SK-N-SH treated with all-trans-retinoic acid at 6 μM for 48 hours (cell line): Measurements from ENCODE around the gene GABRR3.

Experiments
- ATAC-seq: fragments of 200-7000 bp; cut with Tn5 transposase; 3 replicates; pipeline ENCODE4 v1.9.1; 2020; ENCODE audit warnings: mild to moderate bottlenecking, moderate library complexity
- ARNTL ChIP-seq: fragments of 450-650 bp; formaldehyde crosslinking; IDR thresholded peaks from 2 replicates; pipeline ENCODE4 v1.5.0; 2020; ENCODE audit warnings: low read depth, mild to moderate bottlenecking, moderate library complexity, borderline replicate concordance
- BACH2 ChIP-seq: fragments of 250-450 bp; sonication (Bioruptor Pico); IDR thresholded peaks from 2 replicates; pipeline ENCODE4 v1.9.0; 2021; ENCODE audit warnings: mild to moderate bottlenecking, borderline replicate concordance
- CSDC2 ChIP-seq: fragments of 250-450 bp; sonication (Bioruptor Pico); IDR thresholded peaks from 2 replicates; pipeline ENCODE4 v1.5.0; 2020; ENCODE audit warnings: mild to moderate bottlenecking, moderate library complexity
- ESRRG ChIP-seq: fragments of 250-450 bp; sonication (Bioruptor Pico); IDR thresholded peaks from 2 replicates; pipeline ENCODE4 v1.6.1; 2021; ENCODE audit warnings: mild to moderate bottlenecking
- GLIS3 ChIP-seq: fragments of 250-450 bp; sonication (Bioruptor Pico); IDR thresholded peaks from 2 replicates; pipeline ENCODE4 v1.5.0; 2020; ENCODE audit warnings: mild to moderate bottlenecking, moderate library complexity
- ISL1 ChIP-seq: fragments of 250-450 bp; sonication (Bioruptor Pico); IDR thresholded peaks from 2 replicates; pipeline ENCODE4 v2.1.2; 2022; ENCODE audit warnings: mild to moderate bottlenecking, moderate library complexity
- OSR1 ChIP-seq: fragments of 250-450 bp; sonication (Bioruptor Pico); IDR thresholded peaks from 2 replicates; pipeline ENCODE4 v1.8.0; 2022; ENCODE audit warnings: moderate library complexity, mild to moderate bottlenecking, inconsistent platforms
- PPARA ChIP-seq: fragments of 250-450 bp; sonication (Bioruptor Pico); IDR thresholded peaks from 2 replicates; pipeline ENCODE4 v1.5.0; 2020; ENCODE audit warnings: mild to moderate bottlenecking, borderline replicate concordance
- RARB ChIP-seq: fragments of 250-450 bp; sonication (Bioruptor Pico); IDR thresholded peaks from 2 replicates; pipeline ENCODE4 v1.8.0; 2021; ENCODE audit warnings: mild to moderate bottlenecking, moderate library complexity
- SNAI2 ChIP-seq: fragments of 250-450 bp; sonication (Bioruptor Pico); IDR thresholded peaks from 2 replicates; pipeline ENCODE4 v1.5.0; 2020; ENCODE audit warnings: mild to moderate bottlenecking, moderate library complexity
- TCF4 ChIP-seq: fragments of 250-450 bp; sonication (Bioruptor Pico); IDR thresholded peaks from 2 replicates; pipeline ENCODE4 v1.8.0; 2021; ENCODE audit warnings: mild to moderate bottlenecking, moderate library complexity, borderline replicate concordance
- TOX ChIP-seq: fragments of 250-450 bp; sonication (Bioruptor Pico); IDR thresholded peaks from 2 replicates; pipeline ENCODE4 v1.8.0; 2021; ENCODE audit warnings: mild to moderate bottlenecking, moderate library complexity, borderline replicate concordance
- ZC3H10 ChIP-seq: fragments of 250-450 bp; sonication (Bioruptor Pico); IDR thresholded peaks from 2 replicates; pipeline ENCODE4 v1.5.1; 2021; ENCODE audit warnings: mild to moderate bottlenecking, moderate library complexity
- ZFP3 ChIP-seq: fragments of 250-450 bp; sonication (Bioruptor Pico); IDR thresholded peaks from 2 replicates; pipeline ENCODE4 v1.5.0; 2020; ENCODE audit warnings: mild to moderate bottlenecking, moderate library complexity
- ZFP30 ChIP-seq: fragments of 450-650 bp; formaldehyde crosslinking; IDR thresholded peaks from 2 replicates; pipeline ENCODE4 v1.5.0; 2022; ENCODE audit warnings: mild to moderate bottlenecking, moderate library complexity
- ZNF565 ChIP-seq: fragments of 450-650 bp; formaldehyde crosslinking; conservative IDR thresholded peaks from 2 replicates; pipeline ENCODE4 v1.5.0; 2020; ENCODE audit warnings: low read depth, mild to moderate bottlenecking, moderate library complexity
- ZNF70 ChIP-seq: fragments of 450-650 bp; formaldehyde crosslinking; IDR thresholded peaks from 2 replicates; pipeline ENCODE4 v1.5.0; 2020; ENCODE audit warnings: mild to moderate bottlenecking, moderate library complexity
- ZNF8 ChIP-seq: fragments of 450-650 bp; formaldehyde crosslinking; IDR thresholded peaks from 2 replicates; pipeline ENCODE4 v1.5.0; 2020; ENCODE audit warnings: mild to moderate bottlenecking, moderate library complexity
- TF ChIP-seq, protein P1 (sequence below): fragments of 250-450 bp; sonication (Bioruptor Pico); IDR thresholded peaks from 2 replicates; pipeline ENCODE4 v1.5.1; 2021; ENCODE audit warnings: mild to moderate bottlenecking, moderate library complexity
- TF ChIP-seq, protein P2 (sequence below): fragments of 250-450 bp; sonication (Bioruptor Pico); IDR thresholded peaks from 2 replicates; pipeline ENCODE4 v1.8.0; 2020; ENCODE audit warnings: mild to moderate bottlenecking, moderate library complexity, borderline replicate concordance
- TF ChIP-seq, protein P3 (sequence below): fragments of 250-450 bp; sonication (Bioruptor Pico); IDR thresholded peaks from 2 replicates; pipeline ENCODE4 v1.8.0; 2021; ENCODE audit warnings: low read depth, mild to moderate bottlenecking, moderate library complexity, borderline replicate concordance
- TF ChIP-seq, protein P4 (sequence below): fragments of 250-450 bp; sonication (Bioruptor Pico); IDR thresholded peaks from 2 replicates; pipeline ENCODE4 v1.5.1; 2020; ENCODE audit warnings: low read depth, mild to moderate bottlenecking, moderate library complexity
- TF ChIP-seq, protein P5 (sequence below): fragments of 250-450 bp; sonication (Bioruptor Pico); IDR thresholded peaks from 2 replicates; pipeline ENCODE4 v1.5.0; 2020; ENCODE audit warnings: mild to moderate bottlenecking, moderate library complexity

The GABRR3 gene

DNA sequence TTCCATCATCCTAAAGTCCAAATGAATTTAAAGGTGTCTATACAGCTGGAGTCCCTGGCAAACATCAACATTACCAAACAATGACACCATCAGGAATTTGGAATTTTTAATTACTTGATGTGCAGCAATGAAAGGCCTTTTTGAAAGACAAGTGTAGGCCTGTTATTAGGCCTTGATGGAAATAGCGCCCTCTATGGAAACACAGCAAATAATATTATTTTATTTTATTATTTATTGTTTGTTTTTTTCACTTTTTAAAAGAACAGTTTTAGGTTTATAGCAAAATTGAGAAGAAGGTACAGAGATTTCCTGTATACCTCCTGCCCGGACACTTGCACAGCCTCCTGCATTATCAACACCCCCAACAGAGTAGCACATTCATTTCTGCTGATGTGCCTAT, 33.7 kb upstream of the GABRR3 start:
- ATAC-seq, result no peak
- no peak for TF ChIP-seq GLIS3
- TF ChIP-seq ARNTL (CRISPR knock-in tag), result no peak
- no peak for TF ChIP-seq CSDC2
- no peak for TF ChIP-seq TCF4 (CRISPR knock-in tag)
- no peak for TF ChIP-seq ZFP30 (CRISPR knock-in tag)
- TF ChIP-seq ESRRG (CRISPR knock-in tag), result no peak
- no peak for TF ChIP-seq ZFP3
- no peak for TF ChIP-seq ZNF70 (CRISPR knock-in tag)
- TF ChIP-seq, protein P1, sequence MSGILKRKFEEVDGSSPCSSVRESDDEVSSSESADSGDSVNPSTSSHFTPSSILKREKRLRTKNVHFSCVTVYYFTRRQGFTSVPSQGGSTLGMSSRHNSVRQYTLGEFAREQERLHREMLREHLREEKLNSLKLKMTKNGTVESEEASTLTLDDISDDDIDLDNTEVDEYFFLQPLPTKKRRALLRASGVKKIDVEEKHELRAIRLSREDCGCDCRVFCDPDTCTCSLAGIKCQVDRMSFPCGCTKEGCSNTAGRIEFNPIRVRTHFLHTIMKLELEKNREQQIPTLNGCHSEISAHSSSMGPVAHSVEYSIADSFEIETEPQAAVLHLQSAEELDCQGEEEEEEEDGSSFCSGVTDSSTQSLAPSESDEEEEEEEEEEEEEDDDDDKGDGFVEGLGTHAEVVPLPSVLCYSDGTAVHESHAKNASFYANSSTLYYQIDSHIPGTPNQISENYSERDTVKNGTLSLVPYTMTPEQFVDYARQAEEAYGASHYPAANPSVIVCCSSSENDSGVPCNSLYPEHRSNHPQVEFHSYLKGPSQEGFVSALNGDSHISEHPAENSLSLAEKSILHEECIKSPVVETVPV (CRISPR knock-in tag), result no peak
- TF ChIP-seq, protein P2, sequence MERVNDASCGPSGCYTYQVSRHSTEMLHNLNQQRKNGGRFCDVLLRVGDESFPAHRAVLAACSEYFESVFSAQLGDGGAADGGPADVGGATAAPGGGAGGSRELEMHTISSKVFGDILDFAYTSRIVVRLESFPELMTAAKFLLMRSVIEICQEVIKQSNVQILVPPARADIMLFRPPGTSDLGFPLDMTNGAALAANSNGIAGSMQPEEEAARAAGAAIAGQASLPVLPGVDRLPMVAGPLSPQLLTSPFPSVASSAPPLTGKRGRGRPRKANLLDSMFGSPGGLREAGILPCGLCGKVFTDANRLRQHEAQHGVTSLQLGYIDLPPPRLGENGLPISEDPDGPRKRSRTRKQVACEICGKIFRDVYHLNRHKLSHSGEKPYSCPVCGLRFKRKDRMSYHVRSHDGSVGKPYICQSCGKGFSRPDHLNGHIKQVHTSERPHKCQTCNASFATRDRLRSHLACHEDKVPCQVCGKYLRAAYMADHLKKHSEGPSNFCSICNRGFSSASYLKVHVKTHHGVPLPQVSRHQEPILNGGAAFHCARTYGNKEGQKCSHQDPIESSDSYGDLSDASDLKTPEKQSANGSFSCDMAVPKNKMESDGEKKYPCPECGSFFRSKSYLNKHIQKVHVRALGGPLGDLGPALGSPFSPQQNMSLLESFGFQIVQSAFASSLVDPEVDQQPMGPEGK (CRISPR knock-in tag), result no peak
- TF ChIP-seq BACH2, result no peak
- TF ChIP-seq ISL1 (CRISPR knock-in tag), result no peak
- TF ChIP-seq, protein P3, sequence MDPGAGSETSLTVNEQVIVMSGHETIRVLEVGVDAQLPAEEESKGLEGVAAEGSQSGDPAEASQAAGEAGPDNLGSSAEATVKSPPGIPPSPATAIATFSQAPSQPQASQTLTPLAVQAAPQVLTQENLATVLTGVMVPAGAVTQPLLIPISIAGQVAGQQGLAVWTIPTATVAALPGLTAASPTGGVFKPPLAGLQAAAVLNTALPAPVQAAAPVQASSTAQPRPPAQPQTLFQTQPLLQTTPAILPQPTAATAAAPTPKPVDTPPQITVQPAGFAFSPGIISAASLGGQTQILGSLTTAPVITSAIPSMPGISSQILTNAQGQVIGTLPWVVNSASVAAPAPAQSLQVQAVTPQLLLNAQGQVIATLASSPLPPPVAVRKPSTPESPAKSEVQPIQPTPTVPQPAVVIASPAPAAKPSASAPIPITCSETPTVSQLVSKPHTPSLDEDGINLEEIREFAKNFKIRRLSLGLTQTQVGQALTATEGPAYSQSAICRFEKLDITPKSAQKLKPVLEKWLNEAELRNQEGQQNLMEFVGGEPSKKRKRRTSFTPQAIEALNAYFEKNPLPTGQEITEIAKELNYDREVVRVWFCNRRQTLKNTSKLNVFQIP (CRISPR knock-in tag), result no peak

DNA sequence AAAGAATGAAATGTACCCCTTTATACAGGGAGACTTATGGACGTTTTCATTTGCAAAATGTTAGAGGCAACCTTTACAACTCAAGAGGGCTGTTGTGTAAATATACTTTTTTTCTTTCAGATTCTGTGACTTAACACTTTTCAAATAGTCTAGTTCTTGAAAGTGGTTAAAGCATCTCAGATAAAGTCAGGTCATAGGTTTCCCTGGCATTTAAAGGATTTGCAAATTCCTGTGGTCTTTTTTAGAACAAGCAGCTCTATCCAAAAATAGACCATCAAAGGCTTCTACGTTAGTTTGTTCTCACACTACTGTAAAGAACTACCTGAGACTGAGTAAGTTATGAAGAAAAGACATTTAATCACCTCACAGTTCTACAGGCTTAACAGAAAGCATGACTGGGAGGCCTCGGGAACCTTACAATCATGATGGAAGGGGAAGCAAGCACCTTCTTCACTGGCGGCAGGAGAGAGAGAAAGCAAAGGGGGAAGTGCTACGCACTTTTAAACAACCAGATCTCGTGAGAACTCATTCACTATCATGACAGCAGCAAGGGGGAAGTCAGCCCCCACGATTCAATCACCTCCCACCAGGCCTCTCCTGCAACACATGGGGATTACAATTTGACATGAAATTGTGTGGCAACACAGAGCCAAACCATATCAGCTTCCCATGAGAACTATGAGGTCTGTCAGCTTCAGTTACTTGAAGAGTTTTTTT, 23.3 kb upstream of the GABRR3 start:
- no peak for ATAC-seq
- no peak for TF ChIP-seq TOX
- TF ChIP-seq, protein P4, sequence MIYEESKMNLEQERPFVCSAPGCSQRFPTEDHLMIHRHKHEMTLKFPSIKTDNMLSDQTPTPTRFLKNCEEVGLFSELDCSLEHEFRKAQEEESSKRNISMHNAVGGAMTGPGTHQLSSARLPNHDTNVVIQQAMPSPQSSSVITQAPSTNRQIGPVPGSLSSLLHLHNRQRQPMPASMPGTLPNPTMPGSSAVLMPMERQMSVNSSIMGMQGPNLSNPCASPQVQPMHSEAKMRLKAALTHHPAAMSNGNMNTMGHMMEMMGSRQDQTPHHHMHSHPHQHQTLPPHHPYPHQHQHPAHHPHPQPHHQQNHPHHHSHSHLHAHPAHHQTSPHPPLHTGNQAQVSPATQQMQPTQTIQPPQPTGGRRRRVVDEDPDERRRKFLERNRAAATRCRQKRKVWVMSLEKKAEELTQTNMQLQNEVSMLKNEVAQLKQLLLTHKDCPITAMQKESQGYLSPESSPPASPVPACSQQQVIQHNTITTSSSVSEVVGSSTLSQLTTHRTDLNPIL (CRISPR knock-in tag), result no peak
- no peak for TF ChIP-seq ESRRG (CRISPR knock-in tag)
- TF ChIP-seq OSR1, result no peak
- no peak for TF ChIP-seq GLIS3
- no peak for TF ChIP-seq ARNTL (CRISPR knock-in tag)

DNA sequence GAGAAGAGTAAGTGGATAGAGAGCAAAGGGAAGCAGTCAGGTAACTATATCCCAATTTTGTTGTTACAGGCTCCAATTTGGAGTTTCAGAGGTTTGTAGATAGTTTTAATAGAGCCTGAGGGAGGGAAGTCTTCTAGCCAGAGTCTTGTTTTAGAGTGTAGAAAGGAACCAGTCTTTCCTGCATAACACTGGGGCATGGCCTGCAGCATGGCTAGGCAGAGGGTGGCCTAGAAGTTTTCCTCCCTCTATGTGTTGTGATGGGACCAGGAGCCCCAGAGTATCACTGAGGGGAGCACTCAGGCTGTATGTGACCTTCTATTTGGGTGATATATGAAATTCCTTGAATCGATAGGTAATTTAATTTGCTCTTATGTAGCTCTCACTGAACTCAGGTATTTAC, 22.5 kb upstream of the GABRR3 start:
- TF ChIP-seq SNAI2 (CRISPR knock-in tag) (no peak), TOX (no peak), BACH2 (no peak), ZNF70 (CRISPR knock-in tag) (no peak), ZNF565 (CRISPR knock-in tag) (no peak), CSDC2 (no peak), RARB (CRISPR knock-in tag) (no peak), ISL1 (CRISPR knock-in tag) (no peak), ESRRG (CRISPR knock-in tag) (no peak), PPARA (CRISPR knock-in tag) (no peak), ZFP30 (CRISPR knock-in tag) (no peak), ZNF8 (CRISPR knock-in tag) (no peak), ZC3H10 (CRISPR knock-in tag) (no peak)
- TF ChIP-seq, protein P3 (CRISPR knock-in tag), result no peak
- TF ChIP-seq, protein P5, sequence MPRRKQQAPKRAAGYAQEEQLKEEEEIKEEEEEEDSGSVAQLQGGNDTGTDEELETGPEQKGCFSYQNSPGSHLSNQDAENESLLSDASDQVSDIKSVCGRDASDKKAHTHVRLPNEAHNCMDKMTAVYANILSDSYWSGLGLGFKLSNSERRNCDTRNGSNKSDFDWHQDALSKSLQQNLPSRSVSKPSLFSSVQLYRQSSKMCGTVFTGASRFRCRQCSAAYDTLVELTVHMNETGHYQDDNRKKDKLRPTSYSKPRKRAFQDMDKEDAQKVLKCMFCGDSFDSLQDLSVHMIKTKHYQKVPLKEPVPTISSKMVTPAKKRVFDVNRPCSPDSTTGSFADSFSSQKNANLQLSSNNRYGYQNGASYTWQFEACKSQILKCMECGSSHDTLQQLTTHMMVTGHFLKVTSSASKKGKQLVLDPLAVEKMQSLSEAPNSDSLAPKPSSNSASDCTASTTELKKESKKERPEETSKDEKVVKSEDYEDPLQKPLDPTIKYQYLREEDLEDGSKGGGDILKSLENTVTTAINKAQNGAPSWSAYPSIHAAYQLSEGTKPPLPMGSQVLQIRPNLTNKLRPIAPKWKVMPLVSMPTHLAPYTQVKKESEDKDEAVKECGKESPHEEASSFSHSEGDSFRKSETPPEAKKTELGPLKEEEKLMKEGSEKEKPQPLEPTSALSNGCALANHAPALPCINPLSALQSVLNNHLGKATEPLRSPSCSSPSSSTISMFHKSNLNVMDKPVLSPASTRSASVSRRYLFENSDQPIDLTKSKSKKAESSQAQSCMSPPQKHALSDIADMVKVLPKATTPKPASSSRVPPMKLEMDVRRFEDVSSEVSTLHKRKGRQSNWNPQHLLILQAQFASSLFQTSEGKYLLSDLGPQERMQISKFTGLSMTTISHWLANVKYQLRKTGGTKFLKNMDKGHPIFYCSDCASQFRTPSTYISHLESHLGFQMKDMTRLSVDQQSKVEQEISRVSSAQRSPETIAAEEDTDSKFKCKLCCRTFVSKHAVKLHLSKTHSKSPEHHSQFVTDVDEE (CRISPR knock-in tag), result no peak
- no peak for ATAC-seq
